OCI-LY3 (cell line): Measurements from ENCODE around the gene NGEF.

Experiments
- CTCF ChIP-seq: fragments of 200-600, 300-600 bp; sonication (generic); IDR thresholded peaks from 2 replicates; pipeline ENCODE4 v1.5.1; 2014; ENCODE audit warnings: antibody characterized with exemption, low read length, low read depth
- EZH2phosphoT487 ChIP-seq: fragments of 200-600 bp; shearing (Covaris generic); IDR thresholded peaks from 2 replicates; pipeline ENCODE4 v1.6.1; 2018; ENCODE audit warnings: antibody characterized with exemption, mixed run types, low read depth

GRCh38 chr2:233035426-233036161, 22.5 kb upstream of the NGEF start:
- TF ChIP-seq CTCF (no peak), EZH2phosphoT487 (no peak)
